Measurements from ENCODE around the gene PAK5.

PAK5 gene

GRCh38 chr20:9602847-9603183 lies 236.1 kb downstream of the PAK5 start:
- Histone ChIP-seq H3K27me3 (ENCODE audit: control insufficient read depth, insufficient read depth, low read length) (no peaks in the 10 kb centered on the region), H3K9ac (ENCODE audit: low read length) (no peak overlapping the region), H3K4me1 (ENCODE audit: control insufficient read depth, insufficient read depth, low read length) (no peaks in the 10 kb centered on the region; the same call in 1 of the 2 replicates), H3K36me3 (ENCODE audit: control insufficient read depth, insufficient read depth, low read length) (no peaks in the 10 kb centered on the region), H3K9me3 (ENCODE audit: control insufficient read depth, insufficient read depth, low read depth, low read length) (no peaks in the 10 kb centered on the region), H3K27ac (ENCODE audit: low read depth, low read length) (no peak overlapping the region), H3K4me3 (ENCODE audit: low read depth, low read length) (no peak overlapping the region)

GRCh38 chr20:9600562-9600961 lies 238.3 kb downstream of the PAK5 start:
- H3K4me1 ChIP-seq (ENCODE audit: control insufficient read depth, insufficient read depth, low read length): no peaks in the 10 kb centered on the region; the same call in 1 of the 2 replicates
- H3K27ac ChIP-seq (ENCODE audit: low read depth, low read length): no peak overlapping the region
- H3K9me3 ChIP-seq (ENCODE audit: control insufficient read depth, insufficient read depth, low read depth, low read length): no peaks in the 10 kb centered on the region
- no peak overlapping the region for H3K4me3 ChIP-seq (ENCODE audit: low read depth, low read length)
- H3K27me3 ChIP-seq (ENCODE audit: control insufficient read depth, insufficient read depth, low read length): no peaks in the 10 kb centered on the region
- no peak overlapping the region for H3K9ac ChIP-seq (ENCODE audit: low read length)
- H3K36me3 ChIP-seq (ENCODE audit: control insufficient read depth, insufficient read depth, low read length): no peaks in the 10 kb centered on the region

DNA sequence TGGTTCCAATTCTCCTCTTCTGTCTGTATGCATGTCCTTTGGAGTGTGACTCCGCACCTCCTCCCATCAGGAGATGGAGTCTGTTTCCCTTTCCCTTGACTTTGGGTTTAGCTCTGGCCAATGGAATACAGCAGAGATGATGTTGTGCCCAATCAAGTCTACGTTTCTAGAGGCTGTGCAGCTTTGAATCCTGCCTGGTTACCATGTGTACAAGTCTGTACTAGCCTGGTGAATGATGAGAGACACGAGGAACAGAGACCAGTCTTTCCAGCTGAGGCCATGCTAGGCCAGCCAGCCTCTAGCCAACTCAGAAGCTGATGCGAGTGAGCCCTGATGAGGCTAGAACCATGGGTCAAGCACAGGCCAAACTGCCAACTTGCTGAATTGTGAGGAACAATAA lies 241.3 kb downstream of the PAK5 start:
- Histone ChIP-seq H3K36me3 (ENCODE audit: control insufficient read depth, insufficient read depth, low read length) (no peaks in the 10 kb centered on the region), H3K9ac (ENCODE audit: low read length) (no peak overlapping the region), H3K4me3 (ENCODE audit: low read depth, low read length) (no peak overlapping the region), H3K9me3 (ENCODE audit: control insufficient read depth, insufficient read depth, low read depth, low read length) (no peaks in the 10 kb centered on the region), H3K4me1 (ENCODE audit: control insufficient read depth, insufficient read depth, low read length) (no peaks in the 10 kb centered on the region; the same call in 1 of the 2 replicates), H3K27ac (ENCODE audit: low read depth, low read length) (no peak overlapping the region), H3K27me3 (ENCODE audit: control insufficient read depth, insufficient read depth, low read length) (no peaks in the 10 kb centered on the region)

DNA sequence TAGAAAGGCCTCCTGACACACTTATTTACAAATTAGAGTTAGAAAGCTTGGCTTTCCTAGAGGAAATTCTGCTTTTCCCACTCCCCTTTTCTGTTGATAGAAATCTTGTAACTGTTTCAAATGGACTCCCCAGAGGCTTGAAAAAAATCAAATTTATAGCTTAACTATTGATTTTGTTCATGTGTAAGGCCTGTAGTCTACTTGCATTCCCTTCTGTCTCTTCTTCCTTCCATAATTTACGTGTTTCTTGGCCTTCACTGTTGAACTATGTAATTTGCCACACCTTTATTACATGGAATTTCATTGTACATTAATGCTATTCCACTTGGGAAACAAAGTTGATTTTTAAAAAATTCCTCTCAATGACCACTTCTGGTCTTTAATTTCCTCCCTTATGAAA lies 243.1 kb downstream of the PAK5 start:
- Histone ChIP-seq H3K4me1 (ENCODE audit: control insufficient read depth, insufficient read depth, low read length) (no peaks in the 10 kb centered on the region; the same call in 1 of the 2 replicates), H3K27ac (ENCODE audit: low read depth, low read length) (no peak overlapping the region), H3K36me3 (ENCODE audit: control insufficient read depth, insufficient read depth, low read length) (no peaks in the 10 kb centered on the region), H3K27me3 (ENCODE audit: control insufficient read depth, insufficient read depth, low read length) (no peaks in the 10 kb centered on the region), H3K9me3 (ENCODE audit: control insufficient read depth, insufficient read depth, low read depth, low read length) (no peaks in the 10 kb centered on the region), H3K4me3 (ENCODE audit: low read depth, low read length) (no peak overlapping the region), H3K9ac (ENCODE audit: low read length) (no peak overlapping the region)

DNA sequence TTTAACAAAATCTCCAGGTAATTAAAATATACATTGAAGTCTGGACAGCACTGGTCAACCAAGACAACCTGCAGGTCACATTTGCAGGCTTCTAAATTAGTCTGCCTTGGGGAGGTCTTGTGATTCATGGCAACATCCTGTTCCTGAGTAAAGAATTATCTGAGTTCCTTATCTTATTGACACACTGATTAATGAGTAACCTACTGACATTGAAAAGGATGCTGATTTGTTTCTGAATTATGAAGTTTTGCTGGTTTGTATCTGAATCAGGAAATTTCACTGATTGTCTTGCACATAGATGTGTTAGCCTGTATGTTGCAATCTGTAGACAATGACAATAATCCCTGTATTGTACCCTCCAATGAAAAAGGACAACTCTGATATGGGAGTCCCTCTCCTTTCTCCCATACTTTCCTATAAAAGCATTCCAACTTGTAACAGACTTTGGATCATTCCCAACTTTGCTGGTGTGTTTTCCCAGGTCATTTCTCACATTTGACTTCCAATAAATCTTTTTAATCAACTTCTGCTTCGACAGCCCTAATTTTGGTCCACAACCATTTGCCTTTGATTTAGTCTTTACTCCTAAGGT lies 244.5 kb downstream of the PAK5 start:
- no peak overlapping the region for H3K4me3 ChIP-seq (ENCODE audit: low read depth, low read length)
- H3K4me1 ChIP-seq (ENCODE audit: control insufficient read depth, insufficient read depth, low read length): no peaks in the 10 kb centered on the region
- H3K27ac ChIP-seq (ENCODE audit: low read depth, low read length): no peak overlapping the region
- no peaks in the 10 kb centered on the region for H3K36me3 ChIP-seq (ENCODE audit: control insufficient read depth, insufficient read depth, low read length)
- H3K27me3 ChIP-seq (ENCODE audit: control insufficient read depth, insufficient read depth, low read length): no peaks in the 10 kb centered on the region
- H3K9ac ChIP-seq (ENCODE audit: low read length): no peak overlapping the region
- H3K9me3 ChIP-seq (ENCODE audit: control insufficient read depth, insufficient read depth, low read depth, low read length): no peaks in the 10 kb centered on the region

- Histone ChIP-seq H3K9me3 (ENCODE audit: control insufficient read depth, insufficient read depth, low read depth, low read length) (no peaks in the 10 kb centered on the region), H3K4me1 (ENCODE audit: control insufficient read depth, insufficient read depth, low read length) (no peaks in the 10 kb centered on the region), H3K4me3 (ENCODE audit: low read depth, low read length) (no peak overlapping the region), H3K27ac (ENCODE audit: low read depth, low read length) (no peak overlapping the region), H3K27me3 (ENCODE audit: control insufficient read depth, insufficient read depth, low read length) (no peaks in the 10 kb centered on the region), H3K36me3 (ENCODE audit: control insufficient read depth, insufficient read depth, low read length) (no peaks in the 10 kb centered on the region), H3K9ac (ENCODE audit: low read length) (no peak overlapping the region)
These were observed 246.5 kb downstream of the PAK5 start for GRCh38 chr20:9592419-9592818.

DNA sequence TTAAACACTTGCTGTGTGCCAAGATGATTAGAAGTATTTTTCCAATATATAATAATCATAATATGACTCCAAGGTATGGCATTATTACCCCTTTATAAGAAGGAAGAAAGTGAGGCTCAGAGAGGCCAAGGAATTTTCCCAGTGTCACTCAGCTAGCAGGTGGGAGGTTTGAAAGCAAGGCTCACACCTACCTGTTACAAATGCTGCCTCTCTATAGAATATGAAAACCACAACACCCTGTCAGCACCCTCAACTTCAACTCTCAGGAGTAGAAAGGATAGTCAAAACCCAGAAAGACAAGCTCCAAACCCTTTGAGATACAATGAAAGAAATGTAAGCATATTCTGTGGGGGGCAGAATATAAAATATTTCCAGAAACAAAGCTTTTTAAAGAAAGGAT lies 247.8 kb downstream of the PAK5 start:
- Histone ChIP-seq H3K9ac (ENCODE audit: low read length) (no peak overlapping the region), H3K36me3 (ENCODE audit: control insufficient read depth, insufficient read depth, low read length) (no peaks in the 10 kb centered on the region), H3K9me3 (ENCODE audit: control insufficient read depth, insufficient read depth, low read depth, low read length) (no peaks in the 10 kb centered on the region), H3K27ac (ENCODE audit: low read depth, low read length) (no peak overlapping the region), H3K27me3 (ENCODE audit: control insufficient read depth, insufficient read depth, low read length) (no peaks in the 10 kb centered on the region), H3K4me3 (ENCODE audit: low read depth, low read length) (no peak overlapping the region), H3K4me1 (ENCODE audit: control insufficient read depth, insufficient read depth, low read length) (no peaks in the 10 kb centered on the region)

DNA sequence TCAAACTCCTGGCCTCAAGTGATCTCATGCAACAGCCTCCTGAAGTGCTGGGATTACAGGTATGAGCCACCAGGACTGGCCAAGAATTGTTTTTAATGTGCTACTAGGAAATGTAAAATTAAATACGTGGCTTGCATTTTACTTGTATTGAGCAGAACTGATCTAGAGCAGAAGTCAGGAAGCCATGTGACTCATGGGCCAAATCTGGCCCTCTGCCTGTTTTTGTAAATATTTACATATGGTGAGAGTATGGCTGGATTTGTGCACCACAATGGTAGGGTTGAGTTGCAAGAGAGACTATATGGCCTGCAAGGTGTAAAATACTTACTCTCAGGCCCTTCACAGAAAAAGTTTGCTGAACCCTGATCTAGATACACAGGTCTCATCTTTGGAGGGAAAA lies 248.7 kb downstream of the PAK5 start:
- Histone ChIP-seq H3K27me3 (ENCODE audit: control insufficient read depth, insufficient read depth, low read length) (no peaks in the 10 kb centered on the region), H3K36me3 (ENCODE audit: control insufficient read depth, insufficient read depth, low read length) (no peaks in the 10 kb centered on the region), H3K4me3 (ENCODE audit: low read depth, low read length) (no peak overlapping the region), H3K9me3 (ENCODE audit: control insufficient read depth, insufficient read depth, low read depth, low read length) (no peaks in the 10 kb centered on the region), H3K9ac (ENCODE audit: low read length) (no peak overlapping the region), H3K27ac (ENCODE audit: low read depth, low read length) (no peak overlapping the region), H3K4me1 (ENCODE audit: control insufficient read depth, insufficient read depth, low read length) (no peaks in the 10 kb centered on the region)

GRCh38 chr20:9588706-9589105 lies 250.2 kb downstream of the PAK5 start:
- no peak overlapping the region for H3K27ac ChIP-seq (ENCODE audit: low read depth, low read length)
- H3K4me1 ChIP-seq (ENCODE audit: control insufficient read depth, insufficient read depth, low read length): no peaks in the 10 kb centered on the region
- H3K27me3 ChIP-seq (ENCODE audit: control insufficient read depth, insufficient read depth, low read length): no peaks in the 10 kb centered on the region
- H3K9ac ChIP-seq (ENCODE audit: low read length): no peak overlapping the region
- no peaks in the 10 kb centered on the region for H3K36me3 ChIP-seq (ENCODE audit: control insufficient read depth, insufficient read depth, low read length)
- H3K4me3 ChIP-seq (ENCODE audit: low read depth, low read length): no peak overlapping the region
- H3K9me3 ChIP-seq (ENCODE audit: control insufficient read depth, insufficient read depth, low read depth, low read length): no peaks in the 10 kb centered on the region

- H3K36me3 ChIP-seq (ENCODE audit: control insufficient read depth, insufficient read depth, low read length): no peaks in the 10 kb centered on the region
- H3K27me3 ChIP-seq (ENCODE audit: control insufficient read depth, insufficient read depth, low read length): no peaks in the 10 kb centered on the region
- no peak overlapping the region for H3K27ac ChIP-seq (ENCODE audit: low read depth, low read length)
- H3K4me1 ChIP-seq (ENCODE audit: control insufficient read depth, insufficient read depth, low read length): no peaks in the 10 kb centered on the region
- H3K9me3 ChIP-seq (ENCODE audit: control insufficient read depth, insufficient read depth, low read depth, low read length): no peaks in the 10 kb centered on the region
- H3K4me3 ChIP-seq (ENCODE audit: low read depth, low read length): no peak overlapping the region
- no peak overlapping the region for H3K9ac ChIP-seq (ENCODE audit: low read length)
These were observed 255.7 kb downstream of the PAK5 start for GRCh38 chr20:9583151-9583550.

DNA sequence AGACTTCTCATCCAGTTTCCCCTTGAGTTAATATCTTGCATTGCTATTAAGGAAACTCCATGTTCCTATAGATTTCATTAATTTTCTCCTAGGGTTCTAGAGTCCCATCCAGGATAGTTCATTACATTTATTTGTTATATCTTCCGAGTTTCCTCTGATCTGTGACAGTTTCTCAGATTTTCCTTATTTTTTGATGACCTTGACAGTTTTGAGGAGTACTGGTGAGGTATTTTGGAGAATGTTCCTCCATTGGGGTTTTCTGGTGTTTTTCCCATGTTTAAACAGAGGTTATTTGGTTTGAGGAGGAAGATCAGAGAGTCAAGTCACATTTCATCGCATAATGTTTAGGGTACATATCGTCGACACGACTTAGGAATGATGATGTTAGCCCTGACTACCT lies 256.7 kb downstream of the PAK5 start:
- Histone ChIP-seq H3K9me3 (ENCODE audit: control insufficient read depth, insufficient read depth, low read depth, low read length) (no peaks in the 10 kb centered on the region), H3K27ac (ENCODE audit: low read depth, low read length) (no peak overlapping the region), H3K9ac (ENCODE audit: low read length) (no peak overlapping the region), H3K4me1 (ENCODE audit: control insufficient read depth, insufficient read depth, low read length) (no peaks in the 10 kb centered on the region), H3K4me3 (ENCODE audit: low read depth, low read length) (no peak overlapping the region), H3K27me3 (ENCODE audit: control insufficient read depth, insufficient read depth, low read length) (no peaks in the 10 kb centered on the region), H3K36me3 (ENCODE audit: control insufficient read depth, insufficient read depth, low read length) (no peaks in the 10 kb centered on the region)

GRCh38 chr20:9581509-9581908 lies 257.4 kb downstream of the PAK5 start:
- H3K4me3 ChIP-seq (ENCODE audit: low read depth, low read length): no peak overlapping the region
- H3K27ac ChIP-seq (ENCODE audit: low read depth, low read length): no peak overlapping the region
- H3K9ac ChIP-seq (ENCODE audit: low read length): no peak overlapping the region
- H3K9me3 ChIP-seq (ENCODE audit: control insufficient read depth, insufficient read depth, low read depth, low read length): no peaks in the 10 kb centered on the region
- no peaks in the 10 kb centered on the region; the same call in 1 of the 2 replicates for H3K27me3 ChIP-seq (ENCODE audit: control insufficient read depth, insufficient read depth, low read length)
- H3K4me1 ChIP-seq (ENCODE audit: control insufficient read depth, insufficient read depth, low read length): peaks cover 4% of the 10 kb centered on the region
- H3K36me3 ChIP-seq (ENCODE audit: control insufficient read depth, insufficient read depth, low read length): no peaks in the 10 kb centered on the region
